Smooth muscle cell (in vitro differentiated cells): Measurements from ENCODE around the gene ZSCAN5B. TPM values are rescaled to one million over a fixed set of nuclear protein-coding genes. Genes with fewer than 3 reads are reported as not detected.
A peak's percentile ranks its signal among the peaks of the same experiment; 100 is the strongest.

Source experiments
- DNase-seq: peaks from one replicate; lab custom pipeline; 2025; ENCODE audit not compliant: unreplicated experiment; lab: John Stamatoyannopoulos, UW
- H2AFZ ChIP-seq: fragments of 200-600 bp; sonication (generic); 2 replicates; pipeline ENCODE4 v1.6.0; 2016; ENCODE audit warnings: antibody characterized with exemption, low read depth, mild to moderate bottlenecking
- H3F3A ChIP-seq: fragments of 200-600 bp; sonication (generic); 2 replicates; pipeline ENCODE4 v1.6.0; 2017; ENCODE audit warnings: antibody characterized with exemption, low read depth
- H3K27ac ChIP-seq: fragments of 200-600 bp; sonication (generic); 2 replicates; pipeline ENCODE4 v1.5.1; 2016; ENCODE audit warnings: low read depth, mild to moderate bottlenecking
- H3K27me3 ChIP-seq: fragments of 200-600 bp; sonication (generic); 2 replicates; pipeline ENCODE4 v1.6.1; 2016; ENCODE audit warnings: low read depth, mild to moderate bottlenecking
- H3K36me3 ChIP-seq: fragments of 200-600 bp; sonication (generic); 2 replicates; pipeline ENCODE4 v1.5.1; 2016; ENCODE audit warnings: low read depth
- H3K4me1 ChIP-seq: fragments of 200-600 bp; sonication (generic); 2 replicates; pipeline ENCODE4 v1.5.1; 2016; ENCODE audit warnings: low read depth
- H3K4me2 ChIP-seq: fragments of 200-600 bp; sonication (generic); 2 replicates; pipeline ENCODE4 v1.6.0; 2016; ENCODE audit warnings: mild to moderate bottlenecking
- H3K4me3 ChIP-seq: fragments of 200-600 bp; sonication (generic); 2 replicates; pipeline ENCODE4 v1.5.1; 2016; ENCODE audit warnings: mild to moderate bottlenecking
- H3K79me2 ChIP-seq: fragments of 200-600 bp; sonication (generic); 2 replicates; pipeline ENCODE4 v1.6.0; 2016; ENCODE audit warnings: low read depth, mild to moderate bottlenecking
- H3K9ac ChIP-seq: fragments of 200-600 bp; sonication (generic); 2 replicates; pipeline ENCODE4 v1.6.0; 2016; ENCODE audit warnings: low read depth
- H3K9me3 ChIP-seq: fragments of 200-600 bp; sonication (generic); replicated peaks from 2 replicates; pipeline ENCODE4 v1.5.1; 2016; ENCODE audit warnings: low read depth
- H4K20me1 ChIP-seq: fragments of 200-600 bp; sonication (generic); 2 replicates; pipeline ENCODE4 v1.6.0; 2016; ENCODE audit warnings: low read depth
- CTCF ChIP-seq: fragments of 200-600 bp; sonication (generic); IDR thresholded peaks from 2 replicates; pipeline ENCODE4 v1.5.1; 2017; ENCODE audit warnings: borderline replicate concordance, mild to moderate bottlenecking, antibody characterized with exemption; ENCODE audit not compliant: insufficient read depth, poor library complexity, severe bottlenecking
- WGBS: methylation state at CpG from one replicate; pipeline ENCODE4 v1.1.7; 2016; ENCODE audit warnings: low lambda C conversion rate; 5-methylcytosine and 5-hydroxymethylcytosine counted together
- polyA plus RNA-seq: library from polyadenylated mRNA; unstranded; fragments of >200 nt; fragmentation: Nextera tagmentation; extraction: Ambion mirVana; gene quantifications from 2 replicates; pipeline ENCODE4 v1.2.1, GENCODE V29; 2016
- total RNA-seq: library from RNA; depleted of rRNA; stranded (reverse); fragments of >200 nt; gene quantifications from 2 replicates; pipeline ENCODE4 v1.2.3, GENCODE V29; 2014

ZSCAN5B gene
- total and polyA plus RNA-seq, 2 experiments from 2014 or later = 0.19 TPM; not detected in 1

DNA sequence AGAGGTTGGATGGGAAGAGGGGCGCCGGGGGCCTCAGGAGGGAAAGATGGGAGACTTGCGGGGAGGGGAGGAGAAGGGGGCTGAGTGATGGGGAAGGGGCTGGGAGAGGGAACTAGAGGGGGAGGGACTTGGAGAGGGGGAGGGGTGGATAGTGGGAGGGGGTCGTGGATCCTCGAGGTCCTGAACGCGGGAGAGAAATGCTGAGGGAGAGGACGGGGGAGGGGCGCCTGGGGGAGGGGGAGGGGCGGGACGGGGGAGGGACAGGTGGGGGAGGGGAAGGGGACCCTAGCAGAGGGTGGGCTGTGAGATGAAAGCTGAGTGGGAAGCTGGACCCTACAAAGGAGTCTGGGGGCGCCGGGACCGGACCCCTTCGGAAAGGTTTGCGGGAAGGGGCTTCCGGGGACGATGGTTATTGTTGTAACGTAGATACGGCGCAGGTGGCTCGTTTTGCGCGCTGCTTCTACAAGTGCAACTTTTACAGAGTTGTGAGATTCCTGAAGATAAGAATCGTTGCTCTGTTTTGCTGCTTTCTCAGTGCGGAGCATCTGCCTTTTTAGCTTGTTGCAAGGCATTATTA is 56.1 kb downstream of the ZSCAN5B start:
- H3K9me3 ChIP-seq = no peaks in the 10 kb centered on the region
- TF ChIP-seq CTCF = no peak
- H3K36me3 ChIP-seq = no peaks in the 10 kb centered on the region
- H3K9ac ChIP-seq = peak overlapping the region; percentile 51
- peaks cover 45% of the 10 kb centered on the region for H3K79me2 ChIP-seq
- H4K20me1 ChIP-seq = peaks cover 29% of the 10 kb centered on the region
- peak overlapping the region; percentile 19 for H2AFZ ChIP-seq
- no peaks in the 10 kb centered on the region for H3K27me3 ChIP-seq
- no peak for DNase-seq
- H3F3A ChIP-seq = peaks cover 7% of the 10 kb centered on the region
- H3K4me1 ChIP-seq = peaks cover 16% of the 10 kb centered on the region
- H3K4me3 ChIP-seq = peak overlapping the region; percentile 79
- no peak overlapping the region for H3K27ac ChIP-seq
- WGBS = 40% methylated on average over 12 of the region's 26 CpGs
- H3K4me2 ChIP-seq = peak overlapping the region; percentile 91

GRCh38 chr19:56140583-56141416 is 56.8 kb downstream of the ZSCAN5B start, which contains the start of gene ZNF444:
TSS of gene ZNF444 (plus strand) at chr19:56141287. CDS start at chr19:56146912, 5,625 bp downstream.
- DNase-seq = peak; percentile 100
- Histone ChIP-seq H3K4me2 (peak within 1 kb of the TSS; percentile 95), H3F3A (peaks cover 7% of the 10 kb centered on the region), H3K9me3 (no peaks in the 10 kb centered on the region), H3K27me3 (no peaks in the 10 kb centered on the region), H3K79me2 (peaks cover 39% of the 10 kb centered on the region), H3K36me3 (no peaks in the 10 kb centered on the region), H3K27ac (peak within 1 kb of the TSS; percentile 89), H2AFZ (peak within 1 kb of the TSS; percentile 97), H3K4me1 (peaks cover 16% of the 10 kb centered on the region), H3K9ac (peak within 1 kb of the TSS; percentile 80), H4K20me1 (peaks cover 23% of the 10 kb centered on the region), H3K4me3 (peak within 1 kb of the TSS; percentile 79)
- WGBS = under 1% methylated on average over 49 of the region's 56 CpGs
- TF ChIP-seq CTCF = no peak

- 46% methylated on average over 22 of the region's 22 CpGs for WGBS
- Histone ChIP-seq H3K9me3 (no peaks in the 10 kb centered on the region), H3F3A (peaks cover 7% of the 10 kb centered on the region), H3K4me1 (peaks cover 16% of the 10 kb centered on the region), H3K79me2 (peaks cover 31% of the 10 kb centered on the region), H3K36me3 (no peaks in the 10 kb centered on the region), H3K27me3 (no peaks in the 10 kb centered on the region), H2AFZ (peak overlapping the region; percentile 97), H3K4me3 (peak overlapping the region; percentile 79), H3K9ac (peak overlapping the region; percentile 80), H3K4me2 (peak overlapping the region; percentile 95), H4K20me1 (peaks cover 16% of the 10 kb centered on the region), H3K27ac (peak overlapping the region; percentile 89)
- no peak for TF ChIP-seq CTCF
- DNase-seq = no peak
Measured at GRCh38 chr19:56139847-56140582, 57.6 kb downstream of the ZSCAN5B start.

Other genes starting within 250 kb of the ZSCAN5B start
- gene NLRP8, start 250.0 kb downstream of the ZSCAN5B start, total RNA-seq = not detected in 2 replicates
- gene NLRP8, start 250.0 kb downstream of the ZSCAN5B start, polyA plus RNA-seq = not detected in 2 replicates
- gene NLRP5, start 211.0 kb downstream of the ZSCAN5B start, total RNA-seq = not detected in 2 replicates
- not detected in 2 replicates for gene NLRP5, start 211.0 kb downstream of the ZSCAN5B start, polyA plus RNA-seq
- 7.4 and 10.0 TPM in 2 replicates for gene ZNF787, start 76.5 kb downstream of the ZSCAN5B start, total RNA-seq
- gene ZNF787, start 76.5 kb downstream of the ZSCAN5B start, polyA plus RNA-seq = 20.3 and 22.8 TPM in 2 replicates
- gene ZNF444, start 56.5 kb downstream of the ZSCAN5B start, total RNA-seq = 10.8 and 20.0 TPM in 2 replicates
- gene ZNF444, start 56.5 kb downstream of the ZSCAN5B start, polyA plus RNA-seq = 40.6 and 55.5 TPM in 2 replicates
- gene GALP, start 21.8 kb downstream of the ZSCAN5B start, total RNA-seq = not detected in 2 replicates
- gene GALP, start 21.8 kb downstream of the ZSCAN5B start, polyA plus RNA-seq = not detected in 2 replicates
- gene ZSCAN5C, start 4.5 kb upstream of the ZSCAN5B start, total RNA-seq = not detected in 2 replicates
- not detected in 2 replicates for gene ZSCAN5C, start 4.5 kb upstream of the ZSCAN5B start, polyA plus RNA-seq
- gene EDDM13, start 75.0 kb upstream of the ZSCAN5B start, total RNA-seq = not detected in 2 replicates
- gene EDDM13, start 75.0 kb upstream of the ZSCAN5B start, polyA plus RNA-seq = 0.58 and 0.80 TPM in 2 replicates
- gene ZSCAN5A, start 117.1 kb upstream of the ZSCAN5B start, total RNA-seq = 4.7 and 7.4 TPM in 2 replicates
- gene ZSCAN5A, start 117.1 kb upstream of the ZSCAN5B start, polyA plus RNA-seq = 5.3 and 11.0 TPM in 2 replicates
- 0.99 and 4.9 TPM in 2 replicates for gene ZNF582, start 195.8 kb upstream of the ZSCAN5B start, total RNA-seq
- 3.8 and 4.4 TPM in 2 replicates for gene ZNF582, start 195.8 kb upstream of the ZSCAN5B start, polyA plus RNA-seq
- gene ZNF583, start 206.5 kb upstream of the ZSCAN5B start, total RNA-seq = 5.5 and 7.9 TPM in 2 replicates
- 5.2 and 6.4 TPM in 2 replicates for gene ZNF583, start 206.5 kb upstream of the ZSCAN5B start, polyA plus RNA-seq